GM18907 (cell line): ENCODE data around the gene CMSS1.

ENCODE experiments used
- ATAC-seq: cut with Tn5 transposase; IDR thresholded peaks from one replicate; pipeline ENCODE4 v1.9.1; 2021; ENCODE audit warnings: mild to moderate bottlenecking, moderate library complexity; ENCODE audit not compliant: unreplicated experiment

The CMSS1 gene

DNA sequence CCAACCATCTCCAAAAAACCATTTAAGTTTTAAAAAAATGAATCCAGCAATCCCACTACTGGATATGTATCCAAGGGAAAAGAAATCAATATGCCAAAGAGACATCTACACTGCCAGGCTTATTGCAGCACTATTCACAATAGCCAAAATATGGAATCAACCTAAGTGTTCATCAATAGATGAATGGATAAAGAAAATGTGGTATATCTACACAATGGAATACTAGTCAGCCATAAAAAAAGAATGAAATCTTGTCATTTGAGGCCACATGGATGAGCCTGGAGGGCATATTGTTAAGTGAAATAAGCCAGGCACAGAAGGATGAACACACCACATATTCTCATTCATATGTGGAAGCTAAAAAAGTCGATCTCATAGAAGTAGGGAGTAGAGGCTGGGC is 160.6 kb downstream of the CMSS1 start:
- no peak for ATAC-seq

DNA sequence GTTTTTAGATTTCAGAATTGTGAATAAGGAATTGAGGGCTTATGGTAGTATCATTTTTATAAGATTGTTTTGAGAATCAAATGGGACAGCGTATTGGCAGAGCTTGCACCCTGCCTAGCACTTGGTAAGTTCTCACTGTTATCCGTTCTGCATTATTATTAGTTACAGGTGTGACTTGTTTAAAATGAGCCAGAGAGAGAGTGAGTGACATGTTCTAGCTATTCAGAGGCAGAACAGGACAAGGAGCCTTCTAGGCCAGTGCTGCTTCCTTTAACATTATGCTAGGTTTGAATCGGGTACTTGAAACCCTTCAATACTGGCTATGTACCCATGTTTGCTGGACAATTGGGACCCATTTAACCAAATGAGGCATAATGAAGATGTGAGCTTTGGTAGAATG is 162.9 kb downstream of the CMSS1 start:
- ATAC-seq, result no peak

- no peak for ATAC-seq
Measured at GRCh38 chr3:99981138-99981537, 163.5 kb downstream of the CMSS1 start.

- ATAC-seq, result no peak
Measured at GRCh38 chr3:99982650-99983049, 165.0 kb downstream of the CMSS1 start.

DNA sequence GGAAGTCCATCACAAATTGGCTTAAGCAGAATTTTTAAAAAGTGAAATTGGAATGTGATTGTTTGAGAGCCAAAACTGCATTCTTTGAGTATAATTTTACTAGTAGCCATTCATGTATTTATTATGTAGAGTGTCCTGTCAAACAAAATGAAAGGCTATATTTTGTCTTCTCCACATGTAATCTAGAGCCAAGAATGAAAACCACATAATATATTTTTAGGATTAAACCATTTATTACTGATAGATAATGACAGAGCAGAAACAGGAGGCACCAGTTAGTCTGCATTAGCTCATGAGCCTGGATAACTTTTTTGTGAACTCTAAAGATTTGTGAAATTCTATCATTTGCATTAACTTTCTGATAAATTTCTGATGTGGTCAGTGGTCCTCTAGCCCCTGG is 166.5 kb downstream of the CMSS1 start:
- ATAC-seq, result no peak

- no peak for ATAC-seq
Measured at GRCh38 chr3:99984668-99985067, 167.0 kb downstream of the CMSS1 start.

DNA sequence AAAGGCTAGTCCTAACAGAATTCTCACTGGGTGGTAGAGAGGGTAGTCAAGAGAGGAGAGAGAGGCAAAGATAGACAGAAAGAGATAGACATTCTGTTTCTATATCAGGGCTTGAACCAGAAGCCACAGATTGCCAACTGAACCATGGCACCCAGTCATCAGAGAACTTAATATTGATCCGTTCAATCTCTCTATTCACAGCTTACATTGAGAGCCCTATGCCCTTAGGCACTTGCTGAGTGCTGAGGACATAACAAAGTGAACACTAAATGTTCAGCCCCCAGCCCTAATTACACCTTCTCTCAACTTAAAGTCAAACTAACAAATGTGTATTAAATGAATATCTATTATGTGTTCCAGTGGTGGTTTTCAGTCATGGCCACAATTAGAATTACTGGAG is 172.5 kb downstream of the CMSS1 start:
- no peak for ATAC-seq

GRCh38 chr3:99997293-99997692 is 179.6 kb downstream of the CMSS1 start:
- ATAC-seq, result no peak

DNA sequence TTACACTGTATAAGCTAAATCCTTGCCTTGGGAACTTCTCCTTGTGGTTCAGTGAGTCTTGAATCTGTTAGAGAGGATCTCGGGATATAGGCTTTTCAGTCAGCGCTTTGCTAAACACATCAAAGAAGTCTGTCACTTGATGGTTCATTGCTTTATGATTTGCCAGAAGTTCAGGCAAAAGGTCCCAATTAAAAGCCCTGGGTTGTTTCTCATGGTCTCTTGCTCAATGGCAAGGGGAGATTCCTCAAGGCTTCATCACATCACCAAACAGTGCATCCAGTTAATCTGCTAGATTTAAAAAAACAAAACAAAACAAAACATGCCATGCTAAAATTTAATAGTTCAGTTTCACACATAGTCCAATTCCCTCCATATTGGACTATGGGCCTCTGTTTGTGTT is 181.9 kb downstream of the CMSS1 start:
- ATAC-seq, result no peak

- ATAC-seq, result no peak
Measured at GRCh38 chr3:100001083-100001482, 183.4 kb downstream of the CMSS1 start.

DNA sequence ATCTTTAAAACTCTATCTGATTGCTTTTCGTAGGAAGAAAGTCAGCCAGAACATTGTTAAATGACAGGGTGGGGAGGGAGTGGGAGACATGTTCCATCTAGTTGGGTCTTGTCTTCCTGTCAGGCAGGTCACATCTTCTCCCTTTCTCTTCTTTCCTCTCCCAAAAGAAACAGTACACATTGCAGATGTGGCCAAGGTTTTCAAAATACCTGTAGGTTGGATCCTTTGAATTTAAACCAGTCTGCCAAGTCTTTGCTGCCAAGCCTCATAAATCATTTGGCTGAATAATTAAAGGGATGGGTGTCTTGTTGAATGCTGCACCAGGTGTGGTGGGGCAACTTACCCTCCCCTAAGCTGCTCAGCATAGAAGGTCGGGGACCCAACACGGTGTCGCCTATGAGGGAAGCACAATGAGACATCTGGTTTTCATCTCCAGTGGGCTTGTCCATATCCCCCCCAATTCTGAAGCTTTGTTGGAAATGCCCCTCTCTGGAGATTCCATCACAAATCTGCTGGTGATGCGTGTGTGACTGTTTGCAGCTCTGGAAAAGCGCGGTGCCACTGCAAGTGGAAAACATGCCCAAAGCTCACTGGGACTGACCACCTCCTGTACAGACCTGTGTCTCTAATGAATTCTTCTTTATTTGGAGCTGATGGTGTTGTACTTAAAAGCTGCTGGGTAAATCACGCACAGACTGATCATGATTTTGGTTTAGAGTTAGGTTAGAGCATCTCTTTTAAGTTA is 184.0 kb downstream of the CMSS1 start:
- ATAC-seq, result no peak

GRCh38 chr3:100002599-100003350 is 185.1 kb downstream of the CMSS1 start:
- ATAC-seq, result no peak

GRCh38 chr3:100003609-100004503 is 186.2 kb downstream of the CMSS1 start:
- peak; percentile 62 for ATAC-seq

- no peak for ATAC-seq
Measured at GRCh38 chr3:100004931-100005330, 187.3 kb downstream of the CMSS1 start.

DNA sequence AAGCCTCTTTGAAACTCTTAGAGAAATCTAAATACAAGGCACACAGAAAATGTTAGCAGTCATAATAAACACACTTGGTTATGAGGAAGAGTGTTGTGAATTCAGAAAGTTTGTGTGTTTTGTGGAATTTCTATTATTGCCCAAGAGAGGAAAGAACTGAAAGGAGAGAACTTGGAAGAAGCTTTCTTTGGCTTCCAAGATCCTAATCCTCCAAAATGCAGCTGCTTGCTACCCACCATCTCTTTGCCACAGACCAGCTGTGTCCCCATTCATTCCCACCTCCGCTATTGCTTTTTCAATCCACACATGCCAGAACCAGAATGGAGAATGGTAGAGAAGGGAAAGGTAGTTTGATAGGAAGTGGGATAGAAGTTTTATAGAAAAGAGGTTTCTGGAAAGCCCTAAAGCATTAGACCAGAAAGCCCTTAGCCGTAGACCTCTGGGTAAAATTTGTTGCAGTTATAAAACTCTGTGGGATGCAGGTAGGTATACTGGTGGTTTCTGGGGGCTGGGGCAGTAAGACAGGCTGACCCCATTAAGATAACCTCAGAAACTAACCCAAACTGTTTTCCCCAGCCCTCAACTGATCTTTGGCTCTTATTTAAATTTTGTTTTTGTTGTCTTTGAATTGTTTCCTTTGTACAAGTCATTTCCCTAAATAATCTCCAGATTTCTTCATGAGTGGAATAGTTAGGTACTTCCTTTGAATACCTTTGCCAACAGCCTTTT is 188.2 kb downstream of the CMSS1 start:
- ATAC-seq, result no peak

DNA sequence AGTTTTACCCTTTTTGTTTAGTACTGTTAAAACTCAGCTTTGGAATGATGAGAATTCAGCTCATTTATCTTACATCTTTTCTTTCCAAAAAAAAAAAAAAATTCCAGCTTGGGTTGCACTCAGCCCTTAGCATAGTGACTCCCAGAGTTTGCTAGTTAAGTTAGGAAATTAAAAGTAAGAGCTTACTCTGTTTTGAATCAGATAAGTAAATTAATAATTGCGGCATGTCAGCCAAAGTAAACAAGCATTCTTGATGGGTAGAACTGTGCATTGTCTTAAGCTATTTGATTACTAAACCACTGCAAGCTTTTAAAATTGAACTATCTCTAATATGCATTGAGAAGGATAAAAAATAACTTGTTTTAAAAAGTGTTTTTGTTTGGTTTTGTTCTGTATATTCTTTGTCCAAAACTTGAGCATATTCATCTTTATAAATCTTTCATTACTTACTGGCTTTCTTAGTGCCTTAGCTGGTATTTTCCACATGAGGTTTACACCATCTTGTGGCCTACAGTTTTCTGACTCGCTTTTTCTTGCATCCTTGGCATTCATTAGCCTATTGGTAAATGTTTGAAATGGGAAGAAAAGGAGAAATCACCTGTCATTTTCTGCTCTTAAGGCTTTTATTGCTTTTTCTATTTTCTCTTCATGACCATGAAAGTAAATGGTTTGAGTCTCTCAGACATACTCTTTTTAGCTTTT is 189.1 kb downstream of the CMSS1 start:
- ATAC-seq, result no peak

- no peak for ATAC-seq
Measured at GRCh38 chr3:100007313-100007712, 189.7 kb downstream of the CMSS1 start.

- ATAC-seq, result no peak
Measured at GRCh38 chr3:100008081-100008698, 190.5 kb downstream of the CMSS1 start.

GRCh38 chr3:100009276-100010086 is 191.8 kb downstream of the CMSS1 start:
- no peak for ATAC-seq
